Activated CD8-positive, alpha-beta T cell treated with anti-CD3 and anti-CD28 coated beads, Interleukin-2, amount 10 ng/mL, durations not matched to agents 7 days and 5 days (primary cell): Measurements from ENCODE around the gene CD3D. TPM values are rescaled to one million over a fixed set of nuclear protein-coding genes. Genes with fewer than 3 reads are reported as not detected.

Experiments
- ATAC-seq: fragments of 150-1000 bp; cut with Tn5 transposase; one replicate; pipeline ENCODE4 v1.10.0; 2021; ENCODE audit warnings: moderate library complexity
- CTCF ChIA-PET: fragments of 350-600 bp; sonication (Branson Sonifier 250); formaldehyde crosslinking; loops from one replicate; lab custom pipeline; 2021; ENCODE audit warnings: antibody characterized with exemption; lab: Charles Lee
- POLR2A ChIA-PET: fragments of 350-600 bp; sonication (Branson Sonifier 250); formaldehyde crosslinking; loops from one replicate; lab custom pipeline; 2021; ENCODE audit warnings: antibody characterized with exemption; lab: Charles Lee
- DNase-seq: peaks from one replicate; pipeline ENCODE4 v3.0.0-alpha.2; 2020
- H3K27ac Mint-ChIP-seq: one replicate; pipeline ENCODE4 v1.8.0; 2021; ENCODE audit warnings: mild to moderate bottlenecking, mixed read lengths
- H3K27me3 Mint-ChIP-seq: one replicate; pipeline ENCODE4 v1.8.0; 2021; ENCODE audit warnings: low read depth, mixed read lengths
- H3K36me3 Mint-ChIP-seq: one replicate; pipeline ENCODE4 v1.8.0; 2021; ENCODE audit warnings: low read depth, mixed read lengths
- H3K4me1 Mint-ChIP-seq: one replicate; pipeline ENCODE4 v1.8.0; 2021; ENCODE audit warnings: low read depth, mixed read lengths
- H3K4me3 Mint-ChIP-seq: one replicate; pipeline ENCODE4 v1.8.0; 2021; ENCODE audit warnings: mild to moderate bottlenecking, mixed read lengths
- H3K9me3 Mint-ChIP-seq: one replicate; pipeline ENCODE4 v1.8.0; 2022; ENCODE audit warnings: mixed read lengths; ENCODE audit not compliant: insufficient read depth
- total RNA-seq, 2 experiments: library from RNA; stranded (reverse); gene quantifications; one replicate each; pipeline ENCODE4 v1.2.3, GENCODE V29; 2021

Gene CD3D
- 100 to 1,000 TPM; 541 to 588 TPM for total RNA-seq

GRCh38 chr11:118342503-118343161 lies at the start of gene CD3D:
CD3D (minus strand) TSS chr11:118342705; CDS start chr11:118342607, 98 bp downstream.
- H3K36me3 Mint-ChIP-seq, result peaks cover 75% of the 10 kb centered on the region
- ChIA-PET CTCF (interaction anchor here (0.9 to 2.9 kb wide), 8 partner anchors 9 to 144 kb away, joined by 3 to 17 read pairs (median 4); no protein-coding TSS in a partner anchor), POLR2A (interaction anchor here (0.5 to 4.3 kb wide), 13 partner anchors 17 to 842 kb away, joined by 3 to 30 read pairs (median 4); partner anchors contain the start of genes JAML, KMT2A and UBE4A)
- H3K27me3 Mint-ChIP-seq, result no peaks in the 10 kb centered on the region
- DNase-seq (peak; percentile 78), ATAC-seq (peak; percentile 35)
- H3K27ac Mint-ChIP-seq, result peak within 1 kb of the TSS; percentile 96
- H3K9me3 Mint-ChIP-seq, result no peaks in the 10 kb centered on the region
- peak within 1 kb of the TSS; percentile 84 for H3K4me3 Mint-ChIP-seq
- peaks cover 63% of the 10 kb centered on the region for H3K4me1 Mint-ChIP-seq

- no peaks in the 10 kb centered on the region for H3K27me3 Mint-ChIP-seq
- no peaks in the 10 kb centered on the region for H3K9me3 Mint-ChIP-seq
- ChIA-PET CTCF (interaction anchor here (1.3 kb wide), 1 partner anchor 103 kb away, joined by 3 read pairs; no protein-coding TSS in a partner anchor), POLR2A (no interaction called here)
- H3K27ac Mint-ChIP-seq, result peak overlapping the region; percentile 15
- H3K4me3 Mint-ChIP-seq, result no peak overlapping the region
- DNase-seq (no peak), ATAC-seq (no peak)
- no peaks in the 10 kb centered on the region for H3K4me1 Mint-ChIP-seq
- peaks cover 75% of the 10 kb centered on the region for H3K36me3 Mint-ChIP-seq
Observed at GRCh38 chr11:118383657-118384056, 41.2 kb upstream of the CD3D start.

- Mint-ChIP-seq H3K27me3 (no peaks in the 10 kb centered on the region), H3K4me3 (no peak overlapping the region), H3K4me1 (no peaks in the 10 kb centered on the region), H3K36me3 (peaks cover 75% of the 10 kb centered on the region), H3K27ac (no peak overlapping the region), H3K9me3 (no peaks in the 10 kb centered on the region)
- POLR2A ChIA-PET, result no interaction called here
- CTCF ChIA-PET, result no interaction called here
- no peak for DNase-seq
- no peak for ATAC-seq
Observed at GRCh38 chr11:118382954-118383353, 40.4 kb upstream of the CD3D start.

- Mint-ChIP-seq H3K9me3 (no peaks in the 10 kb centered on the region), H3K4me1 (no peaks in the 10 kb centered on the region), H3K27ac (peak overlapping the region; percentile 11), H3K4me3 (no peak overlapping the region), H3K36me3 (peaks cover 72% of the 10 kb centered on the region), H3K27me3 (no peaks in the 10 kb centered on the region)
- DNase-seq (no peak), ATAC-seq (no peak)
- ChIA-PET POLR2A (no interaction called here), CTCF (no interaction called here)
Observed at GRCh38 chr11:118380571-118380970, 38.1 kb upstream of the CD3D start.

GRCh38 chr11:118379497-118379896 lies 37.0 kb upstream of the CD3D start:
- no peaks in the 10 kb centered on the region for H3K4me1 Mint-ChIP-seq
- no peaks in the 10 kb centered on the region for H3K9me3 Mint-ChIP-seq
- H3K36me3 Mint-ChIP-seq, result peaks cover 74% of the 10 kb centered on the region
- POLR2A ChIA-PET, result no interaction called here
- no peak for ATAC-seq
- no peak overlapping the region for H3K4me3 Mint-ChIP-seq
- H3K27ac Mint-ChIP-seq, result no peak overlapping the region
- CTCF ChIA-PET, result interaction anchor here (1.5 kb wide), 1 partner anchor 109 kb away, joined by 4 read pairs; no protein-coding TSS in a partner anchor
- H3K27me3 Mint-ChIP-seq, result no peaks in the 10 kb centered on the region
- DNase-seq, result no peak

GRCh38 chr11:118375978-118376377 lies 33.5 kb upstream of the CD3D start:
- CTCF ChIA-PET, result interaction anchor here (0.7 to 2.9 kb wide), 4 partner anchors 7 to 205 kb away, joined by 3 to 7 read pairs (median 4); no protein-coding TSS in a partner anchor
- Mint-ChIP-seq H3K9me3 (no peaks in the 10 kb centered on the region), H3K4me3 (no peak overlapping the region), H3K27ac (peak overlapping the region; percentile 4), H3K27me3 (no peaks in the 10 kb centered on the region), H3K36me3 (peaks cover 74% of the 10 kb centered on the region), H3K4me1 (no peaks in the 10 kb centered on the region)
- DNase-seq (no peak), ATAC-seq (no peak)
- POLR2A ChIA-PET, result interaction anchor here (1.1 kb wide), 1 partner anchor 10 kb away, joined by 5 read pairs; no protein-coding TSS in a partner anchor

- DNase-seq, result no peak
- POLR2A ChIA-PET, result no interaction called here
Observed at GRCh38 chr11:118374729-118375128, 32.2 kb upstream of the CD3D start.

GRCh38 chr11:118373871-118374270 lies 31.4 kb upstream of the CD3D start:
- no peaks in the 10 kb centered on the region for H3K27me3 Mint-ChIP-seq
- ATAC-seq, result no peak
- H3K4me1 Mint-ChIP-seq, result no peaks in the 10 kb centered on the region
- ChIA-PET POLR2A (no interaction called here), CTCF (interaction anchor here (0.7 kb wide), 1 partner anchor 203 kb away, joined by 3 read pairs; no protein-coding TSS in a partner anchor)
- peaks cover 79% of the 10 kb centered on the region for H3K36me3 Mint-ChIP-seq
- no peak overlapping the region for H3K27ac Mint-ChIP-seq
- H3K9me3 Mint-ChIP-seq, result no peaks in the 10 kb centered on the region
- no peak overlapping the region for H3K4me3 Mint-ChIP-seq
- no peak for DNase-seq

More at GRCh38 chr11:118374729-118375128, 32.2 kb upstream of the CD3D start:
- Mint-ChIP-seq H3K27me3 (no peaks in the 10 kb centered on the region), H3K9me3 (no peaks in the 10 kb centered on the region), H3K27ac (no peak overlapping the region), H3K36me3 (peaks cover 78% of the 10 kb centered on the region), H3K4me1 (no peaks in the 10 kb centered on the region), H3K4me3 (no peak overlapping the region)
- CTCF ChIA-PET, result interaction anchor here (0.7 to 1.7 kb wide), 2 partner anchors 10 to 203 kb away, joined by 3 to 6 read pairs; no protein-coding TSS in a partner anchor
- ATAC-seq, result no peak

GRCh38 chr11:118373263-118373662 lies 30.8 kb upstream of the CD3D start:
- ATAC-seq (no peak), DNase-seq (no peak)
- H3K36me3 Mint-ChIP-seq, result peaks cover 80% of the 10 kb centered on the region
- H3K27me3 Mint-ChIP-seq, result no peaks in the 10 kb centered on the region
- H3K9me3 Mint-ChIP-seq, result no peaks in the 10 kb centered on the region
- ChIA-PET POLR2A (no interaction called here), CTCF (interaction anchor here (1.5 kb wide), 1 partner anchor 175 kb away, joined by 3 read pairs; no protein-coding TSS in a partner anchor)
- H3K4me1 Mint-ChIP-seq, result peaks cover 2% of the 10 kb centered on the region
- H3K27ac Mint-ChIP-seq, result no peak overlapping the region
- no peak overlapping the region for H3K4me3 Mint-ChIP-seq

- CTCF ChIA-PET, result no interaction called here
- POLR2A ChIA-PET, result no interaction called here
Observed at GRCh38 chr11:118370774-118371173, 28.3 kb upstream of the CD3D start.

GRCh38 chr11:118366287-118366686 lies 23.8 kb upstream of the CD3D start:
- Mint-ChIP-seq H3K27me3 (no peaks in the 10 kb centered on the region), H3K27ac (no peak overlapping the region), H3K4me3 (no peak overlapping the region), H3K4me1 (peaks cover 27% of the 10 kb centered on the region), H3K9me3 (no peaks in the 10 kb centered on the region), H3K36me3 (peaks cover 61% of the 10 kb centered on the region)
- ATAC-seq (no peak), DNase-seq (no peak)
- POLR2A ChIA-PET, result interaction anchor here (0.9 kb wide), 1 partner anchor 9 kb away, joined by 5 read pairs; no protein-coding TSS in a partner anchor
- CTCF ChIA-PET, result interaction anchor here (1.1 to 2.8 kb wide), 5 partner anchors 11 to 138 kb away, joined by 3 to 12 read pairs (median 3); no protein-coding TSS in a partner anchor

More at GRCh38 chr11:118370774-118371173, 28.3 kb upstream of the CD3D start:
- Mint-ChIP-seq H3K9me3 (no peaks in the 10 kb centered on the region), H3K36me3 (peaks cover 79% of the 10 kb centered on the region), H3K27me3 (no peaks in the 10 kb centered on the region), H3K27ac (no peak overlapping the region), H3K4me3 (no peak overlapping the region), H3K4me1 (peaks cover 2% of the 10 kb centered on the region)
- DNase-seq (no peak), ATAC-seq (no peak)
